Measurements from ENCODE around the gene MATN1. TPM values are rescaled to one million over a fixed set of nuclear protein-coding genes. Genes with fewer than 3 reads are reported as not detected.
"Not testable (repeated sequence)": the region's sequence is repeated elsewhere in the genome, so short reads cannot be mapped to it uniquely, and the experiment has no call there.

Gene MATN1, protein sequence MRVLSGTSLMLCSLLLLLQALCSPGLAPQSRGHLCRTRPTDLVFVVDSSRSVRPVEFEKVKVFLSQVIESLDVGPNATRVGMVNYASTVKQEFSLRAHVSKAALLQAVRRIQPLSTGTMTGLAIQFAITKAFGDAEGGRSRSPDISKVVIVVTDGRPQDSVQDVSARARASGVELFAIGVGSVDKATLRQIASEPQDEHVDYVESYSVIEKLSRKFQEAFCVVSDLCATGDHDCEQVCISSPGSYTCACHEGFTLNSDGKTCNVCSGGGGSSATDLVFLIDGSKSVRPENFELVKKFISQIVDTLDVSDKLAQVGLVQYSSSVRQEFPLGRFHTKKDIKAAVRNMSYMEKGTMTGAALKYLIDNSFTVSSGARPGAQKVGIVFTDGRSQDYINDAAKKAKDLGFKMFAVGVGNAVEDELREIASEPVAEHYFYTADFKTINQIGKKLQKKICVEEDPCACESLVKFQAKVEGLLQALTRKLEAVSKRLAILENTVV
- 1 to 10 TPM; 2.0 to 2.9 (median 2.3) TPM for total RNA-seq

- peaks cover 31% of the 10 kb centered on the region for H3K4me1 Mint-ChIP-seq (ENCODE audit: low read depth)
- H3K27me3 Mint-ChIP-seq (ENCODE audit: low read depth), result no peaks in the 10 kb centered on the region
- no peak for DNase-seq
- H3K36me3 Mint-ChIP-seq (ENCODE audit: insufficient read depth), result peaks cover 3% of the 10 kb centered on the region
- ATAC-seq, result no peak
- H3K4me3 Mint-ChIP-seq, result no peak within 1 kb of the TSS
- H3K9me3 Mint-ChIP-seq, result no peaks in the 10 kb centered on the region
Measured at GRCh38 chr1:30723331-30723755, at the start of gene MATN1. Gene MATN1 (minus strand): TSS chr1:30723585. CDS start chr1:30723551, 34 bp downstream.

GRCh38 chr1:30771005-30771404 lies 47.6 kb upstream of the MATN1 start:
- no peaks in the 10 kb centered on the region for H3K36me3 Mint-ChIP-seq (ENCODE audit: insufficient read depth)
- H3K4me3 Mint-ChIP-seq, result no peak overlapping the region
- peaks cover 5% of the 10 kb centered on the region for H3K4me1 Mint-ChIP-seq (ENCODE audit: low read depth)
- DNase-seq (no peak), ATAC-seq (no peak)
- H3K27me3 Mint-ChIP-seq (ENCODE audit: low read depth), result no peaks in the 10 kb centered on the region
- no peaks in the 10 kb centered on the region for H3K9me3 Mint-ChIP-seq

DNA sequence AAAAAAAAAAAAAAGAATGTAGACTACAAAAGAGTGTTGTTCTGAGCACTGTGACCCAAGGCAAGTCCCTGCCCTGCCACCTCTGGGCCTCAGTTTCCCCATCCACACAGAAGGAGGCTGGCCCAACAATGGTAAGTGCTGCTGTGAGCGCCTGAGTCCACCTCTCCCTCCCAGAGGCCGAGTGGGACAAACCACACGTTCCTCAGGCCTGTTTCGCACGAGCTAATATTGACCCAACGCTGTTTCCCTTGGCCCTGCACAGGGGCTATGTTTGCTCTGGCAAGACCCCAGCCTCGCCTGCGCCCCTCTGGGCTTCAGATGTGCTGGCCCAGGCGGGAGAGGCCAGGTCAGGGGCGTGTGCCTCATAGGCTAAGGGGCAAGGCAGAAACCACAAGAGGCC lies 46.8 kb upstream of the MATN1 start:
- Mint-ChIP-seq H3K36me3 (ENCODE audit: insufficient read depth) (no peaks in the 10 kb centered on the region), H3K9me3 (no peaks in the 10 kb centered on the region), H3K4me1 (ENCODE audit: low read depth) (peaks cover 13% of the 10 kb centered on the region), H3K4me3 (no peak overlapping the region), H3K27me3 (ENCODE audit: low read depth) (no peaks in the 10 kb centered on the region)
- DNase-seq, result no peak
- no peak for ATAC-seq

- ATAC-seq (no peak), DNase-seq (no peak)
- peaks cover 15% of the 10 kb centered on the region for H3K4me1 Mint-ChIP-seq (ENCODE audit: low read depth)
- no peaks in the 10 kb centered on the region for H3K9me3 Mint-ChIP-seq
- no peak overlapping the region for H3K4me3 Mint-ChIP-seq
- H3K27me3 Mint-ChIP-seq (ENCODE audit: low read depth), result no peaks in the 10 kb centered on the region
- H3K36me3 Mint-ChIP-seq (ENCODE audit: insufficient read depth), result no peaks in the 10 kb centered on the region
Measured at GRCh38 chr1:30768830-30769718, 45.7 kb upstream of the MATN1 start.

GRCh38 chr1:30768159-30768829 lies 44.9 kb upstream of the MATN1 start:
- peaks cover 17% of the 10 kb centered on the region for H3K4me1 Mint-ChIP-seq (ENCODE audit: low read depth)
- ATAC-seq (no peak), DNase-seq (no peak)
- no peaks in the 10 kb centered on the region for H3K27me3 Mint-ChIP-seq (ENCODE audit: low read depth)
- H3K4me3 Mint-ChIP-seq, result no peak overlapping the region
- H3K9me3 Mint-ChIP-seq, result no peaks in the 10 kb centered on the region
- no peaks in the 10 kb centered on the region for H3K36me3 Mint-ChIP-seq (ENCODE audit: insufficient read depth)

DNA sequence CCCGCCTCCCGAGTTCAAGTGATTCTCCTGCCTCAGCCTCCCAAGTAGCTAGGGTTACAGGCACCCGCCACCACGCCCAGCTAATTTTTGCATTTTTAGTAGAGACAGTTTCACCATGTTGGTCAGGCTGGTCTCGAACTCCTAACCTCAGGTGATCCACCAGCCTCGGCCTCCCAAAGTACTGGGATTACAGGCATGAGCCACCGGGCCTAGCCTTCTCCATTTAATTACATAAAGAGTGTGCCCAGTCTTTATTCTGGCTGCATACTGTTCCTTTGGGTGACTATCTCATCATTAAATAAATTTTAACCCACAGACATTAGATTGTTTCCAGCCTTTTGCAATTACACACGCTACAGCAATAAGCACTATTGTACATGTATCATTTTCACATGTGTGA lies 43.6 kb upstream of the MATN1 start:
- H3K27me3 Mint-ChIP-seq (ENCODE audit: low read depth); H3K9me3 Mint-ChIP-seq; H3K36me3 Mint-ChIP-seq (ENCODE audit: insufficient read depth); DNase-seq; ATAC-seq; H3K4me3 Mint-ChIP-seq: not testable (repeated sequence)
- H3K4me1 Mint-ChIP-seq (ENCODE audit: low read depth), result peaks cover 30% of the 10 kb centered on the region

DNA sequence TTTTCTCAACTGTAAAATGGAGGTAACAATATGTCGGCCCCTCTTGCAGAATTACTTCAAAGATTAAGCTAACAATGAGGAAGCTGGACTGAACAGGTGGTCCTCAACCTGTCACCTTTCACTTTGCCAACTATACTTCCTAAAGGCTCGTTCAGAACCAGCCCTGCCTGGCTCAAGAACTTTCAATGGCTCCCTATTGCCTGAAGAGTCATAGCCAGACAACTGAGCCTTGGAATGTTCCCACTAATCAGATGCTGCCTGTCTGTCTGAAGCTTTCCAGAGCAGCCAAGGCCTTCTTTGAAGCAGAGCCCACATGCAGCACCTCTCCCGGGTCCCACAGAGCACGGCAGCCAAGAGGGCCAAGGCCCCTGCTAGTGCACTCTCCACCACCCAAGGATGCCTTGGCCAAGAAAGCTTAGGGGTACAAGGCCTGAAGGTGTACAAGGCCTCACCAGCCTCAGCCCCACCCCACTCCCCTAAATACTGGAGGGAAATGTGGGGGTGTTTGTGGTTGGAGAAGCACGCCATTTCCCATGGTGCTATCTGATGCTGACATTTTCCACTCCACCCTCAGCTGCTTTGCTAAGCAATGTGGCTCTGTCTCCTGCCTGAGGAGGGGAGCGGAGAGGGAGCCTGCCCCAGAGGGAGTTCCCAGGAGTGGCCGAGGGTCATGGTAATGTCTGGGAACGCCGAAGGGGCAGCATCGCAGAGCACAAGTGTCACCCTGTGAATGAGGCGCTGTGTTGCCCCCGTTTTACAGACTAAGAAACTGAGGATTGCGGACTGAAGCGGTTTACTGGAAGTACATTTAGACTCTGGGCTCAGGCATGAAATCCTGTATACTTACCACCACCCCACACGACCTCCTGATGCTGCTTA lies 42.4 kb upstream of the MATN1 start:
- Mint-ChIP-seq H3K9me3 (no peaks in the 10 kb centered on the region), H3K4me1 (ENCODE audit: low read depth) (peaks cover 40% of the 10 kb centered on the region), H3K36me3 (ENCODE audit: insufficient read depth) (no peaks in the 10 kb centered on the region), H3K4me3 (no peak overlapping the region), H3K27me3 (ENCODE audit: low read depth) (no peaks in the 10 kb centered on the region)
- DNase-seq (no peak), ATAC-seq (peak; percentile 32 to 44)

- no peaks in the 10 kb centered on the region for H3K36me3 Mint-ChIP-seq (ENCODE audit: insufficient read depth)
Measured at GRCh38 chr1:30764939-30765555, 41.7 kb upstream of the MATN1 start.

GRCh38 chr1:30764396-30764795 lies 41.0 kb upstream of the MATN1 start:
- no peaks in the 10 kb centered on the region for H3K9me3 Mint-ChIP-seq
- no peaks in the 10 kb centered on the region for H3K27me3 Mint-ChIP-seq (ENCODE audit: low read depth)
- DNase-seq (no peak), ATAC-seq (no peak)
- H3K4me3 Mint-ChIP-seq, result no peak overlapping the region
- H3K4me1 Mint-ChIP-seq (ENCODE audit: low read depth), result peaks cover 54% of the 10 kb centered on the region
- H3K36me3 Mint-ChIP-seq (ENCODE audit: insufficient read depth), result no peaks in the 10 kb centered on the region

More at GRCh38 chr1:30764939-30765555, 41.7 kb upstream of the MATN1 start:
- peaks cover 48% of the 10 kb centered on the region for H3K4me1 Mint-ChIP-seq (ENCODE audit: low read depth)
- no peaks in the 10 kb centered on the region for H3K9me3 Mint-ChIP-seq
- no peak for DNase-seq
- H3K4me3 Mint-ChIP-seq, result no peak overlapping the region
- no peaks in the 10 kb centered on the region for H3K27me3 Mint-ChIP-seq (ENCODE audit: low read depth)
- peak in 1 of 2 donors; percentile 42 for ATAC-seq

GRCh38 chr1:30763651-30764248 lies 40.4 kb upstream of the MATN1 start:
- DNase-seq (no peak), ATAC-seq (no peak)
- Mint-ChIP-seq H3K27me3 (ENCODE audit: low read depth) (no peaks in the 10 kb centered on the region), H3K9me3 (no peaks in the 10 kb centered on the region), H3K36me3 (ENCODE audit: insufficient read depth) (no peaks in the 10 kb centered on the region), H3K4me3 (no peak overlapping the region), H3K4me1 (ENCODE audit: low read depth) (peaks cover 61% of the 10 kb centered on the region)

GRCh38 chr1:30762930-30763650 lies 39.7 kb upstream of the MATN1 start:
- H3K36me3 Mint-ChIP-seq (ENCODE audit: insufficient read depth), result no peaks in the 10 kb centered on the region
- ATAC-seq (no peak), DNase-seq (no peak)
- H3K27me3 Mint-ChIP-seq (ENCODE audit: low read depth), result no peaks in the 10 kb centered on the region
- no peaks in the 10 kb centered on the region for H3K9me3 Mint-ChIP-seq
- no peak overlapping the region for H3K4me3 Mint-ChIP-seq
- peaks cover 67% of the 10 kb centered on the region for H3K4me1 Mint-ChIP-seq (ENCODE audit: low read depth)

DNA sequence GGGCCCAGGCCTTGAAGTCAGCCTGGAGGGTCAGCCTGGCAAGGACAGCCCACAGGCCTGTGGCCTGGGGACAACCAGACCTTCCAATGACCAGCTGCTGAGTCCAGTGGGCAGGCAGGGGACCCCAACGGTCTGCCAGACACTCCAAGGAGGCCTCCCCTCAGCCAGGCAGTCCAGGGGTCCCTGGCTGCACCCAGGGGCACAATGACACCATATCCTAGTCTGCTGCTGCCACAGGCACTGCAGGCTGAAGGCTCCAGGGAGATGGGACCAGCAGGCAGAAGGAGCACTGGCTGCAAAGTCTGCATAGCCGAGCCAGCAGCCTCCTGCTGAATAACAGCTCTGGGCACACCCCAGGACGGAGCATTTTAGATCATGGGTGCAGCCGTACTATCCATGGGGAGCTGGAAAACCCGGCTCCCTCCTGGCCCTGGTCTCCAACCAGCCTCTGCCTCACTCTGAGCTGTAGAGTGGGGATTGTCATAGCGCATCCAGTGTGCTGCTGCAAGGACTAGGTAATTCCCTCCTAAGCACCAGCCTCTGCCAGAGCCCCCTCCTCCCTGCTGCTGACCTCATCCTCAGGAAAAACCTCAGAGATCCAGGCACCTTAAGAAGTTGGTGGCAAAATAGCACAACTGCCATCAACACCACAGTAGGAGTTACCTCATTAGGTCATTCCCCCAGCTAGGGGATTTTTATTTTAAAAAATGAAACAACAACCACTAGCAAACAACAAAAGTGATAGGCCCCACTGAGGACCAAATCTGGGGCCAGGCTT lies 39.0 kb upstream of the MATN1 start:
- H3K27me3 Mint-ChIP-seq (ENCODE audit: low read depth), result no peaks in the 10 kb centered on the region
- H3K4me1 Mint-ChIP-seq (ENCODE audit: low read depth), result peaks cover 74% of the 10 kb centered on the region
- DNase-seq (no peak), ATAC-seq (no peak)
- no peaks in the 10 kb centered on the region for H3K9me3 Mint-ChIP-seq
- H3K36me3 Mint-ChIP-seq (ENCODE audit: insufficient read depth), result no peaks in the 10 kb centered on the region
- no peak overlapping the region for H3K4me3 Mint-ChIP-seq

Data from activated T-cell treated with anti-CD3 and anti-CD28 coated beads, Interleukin-2, amount 50 U/mL, for 4 hours (primary cell).